ENCODE measurements around the gene SEMA4A.
"Not testable (repeated sequence)": the region's sequence is repeated elsewhere in the genome, so short reads cannot be mapped to it uniquely, and the experiment has no call there.

Gene SEMA4A

GRCh38 chr1:156153362-156153761, at the start of gene SEMA4A:
TSS of gene SEMA4A (plus strand) at chr1:156153585. CDS start at chr1:156154579, 994 bp downstream.
- DNase-seq, result no peak

- peak; percentile 56 for DNase-seq
Observed at GRCh38 chr1:156104065-156104810, 49.1 kb upstream of the SEMA4A start.

GRCh38 chr1:156104861-156105832, 48.2 kb upstream of the SEMA4A start:
- DNase-seq, result no peak

GRCh38 chr1:156106624-156107488, 46.5 kb upstream of the SEMA4A start:
- peak; percentile 43 for DNase-seq

- DNase-seq, result no peak
Observed at GRCh38 chr1:156108057-156108456, 45.3 kb upstream of the SEMA4A start.

- DNase-seq, result no peak
Observed at GRCh38 chr1:156108664-156109241, 44.6 kb upstream of the SEMA4A start.

- DNase-seq, result no peak
Observed at GRCh38 chr1:156110252-156110651, 43.1 kb upstream of the SEMA4A start.

GRCh38 chr1:156111355-156111962, 41.9 kb upstream of the SEMA4A start:
- DNase-seq, result no peak

- DNase-seq, result no peak
Observed at GRCh38 chr1:156112276-156113137, 40.9 kb upstream of the SEMA4A start.

- DNase-seq, result no peak
Observed at GRCh38 chr1:156113282-156113950, 40.0 kb upstream of the SEMA4A start.

GRCh38 chr1:156114101-156114918, 39.1 kb upstream of the SEMA4A start, which contains the start of gene LMNA:
TSS of gene LMNA (plus strand) at chr1:156114711. CDS start at chr1:156114919, 208 bp downstream.
- DNase-seq, result peak; percentile 89

GRCh38 chr1:156114919-156115513, 38.4 kb upstream of the SEMA4A start:
- DNase-seq, result peak; percentile 48

GRCh38 chr1:156115514-156116374, 37.6 kb upstream of the SEMA4A start:
- peak; percentile 44 for DNase-seq

GRCh38 chr1:156116731-156117130, 36.7 kb upstream of the SEMA4A start:
- not testable (repeated sequence) for DNase-seq

- DNase-seq, result no peak
Observed at GRCh38 chr1:156117414-156118176, 35.8 kb upstream of the SEMA4A start.

GRCh38 chr1:156118177-156118868, 35.1 kb upstream of the SEMA4A start:
- DNase-seq, result no peak
